Fibroblast of skin of left biceps (primary cell): Measurements from ENCODE around the gene UFC1.
A peak's percentile ranks its signal among the peaks of the same experiment; 100 is the strongest.

Source experiments
- DNase-seq, 2 experiments: peaks; one replicate each; pipeline ENCODE4 v3.0.0-alpha.2; 2013; ENCODE audit warnings: low read depth in 2 of 2

The UFC1 gene

DNA sequence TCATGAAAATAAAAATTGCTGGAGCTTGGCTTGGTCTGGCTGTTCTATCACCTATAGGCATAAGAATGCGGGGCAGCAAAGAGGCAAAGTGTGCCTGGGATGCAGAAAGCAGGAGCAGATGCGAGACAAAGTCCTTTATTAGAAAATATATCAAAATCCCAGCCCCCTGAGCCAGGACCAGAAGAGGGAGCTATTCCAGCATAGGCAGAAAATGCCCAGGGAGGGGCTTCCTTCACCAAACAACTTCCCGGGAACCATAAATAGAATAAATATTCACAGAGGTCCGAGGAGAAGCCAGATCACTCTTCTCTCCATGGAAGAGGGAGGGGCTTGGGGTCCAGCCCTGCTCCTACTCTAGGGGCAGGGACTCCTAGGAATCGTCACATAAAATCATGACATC lies 17.4 kb downstream of the UFC1 start:
- no peak for DNase-seq

DNA sequence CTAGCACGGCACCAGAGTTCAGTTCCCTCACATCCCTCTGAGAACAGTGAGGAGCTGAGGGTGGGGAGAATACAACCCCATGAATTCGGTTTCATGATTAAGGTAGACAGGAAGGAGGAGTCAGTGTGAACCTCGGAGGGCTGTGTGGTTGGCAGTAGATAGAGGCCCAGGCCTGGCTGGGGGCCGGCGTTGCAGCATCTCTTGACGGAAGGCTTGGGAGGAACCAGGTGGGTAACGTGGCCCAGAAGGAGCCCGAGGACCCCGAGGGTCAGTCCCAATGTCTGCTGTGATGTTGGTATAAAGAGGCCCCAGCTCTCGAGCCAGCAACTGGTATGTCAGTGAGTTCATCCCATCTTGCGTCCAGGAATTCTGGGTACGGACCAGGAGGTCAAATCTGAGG lies 17.9 kb downstream of the UFC1 start:
- no peak for DNase-seq

- DNase-seq: no peak
Measured at GRCh38 chr1:161172349-161172748, 18.6 kb downstream of the UFC1 start.

GRCh38 chr1:161172776-161173376 lies 19.1 kb downstream of the UFC1 start:
- DNase-seq: peak; percentile 91 to 94

DNA sequence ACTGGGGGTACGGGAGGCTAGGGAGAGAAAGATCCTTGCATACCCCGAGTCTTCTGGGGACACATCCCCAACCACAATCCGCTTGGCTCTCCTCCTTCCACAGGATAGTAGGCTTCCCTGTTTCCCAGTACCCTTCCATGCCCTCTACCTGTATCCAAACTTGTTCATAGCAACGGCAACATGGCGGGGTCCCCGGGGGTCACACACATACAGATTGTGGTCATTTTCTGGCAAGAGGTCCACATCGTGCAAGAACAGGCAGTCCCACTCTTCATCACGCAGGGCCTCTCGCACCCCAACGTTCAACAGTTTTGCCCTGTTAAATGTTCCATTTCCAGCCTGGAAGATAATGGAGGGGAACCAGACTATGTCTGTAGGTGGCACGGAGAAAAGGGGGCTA lies 19.9 kb downstream of the UFC1 start:
- no peak for DNase-seq

DNA sequence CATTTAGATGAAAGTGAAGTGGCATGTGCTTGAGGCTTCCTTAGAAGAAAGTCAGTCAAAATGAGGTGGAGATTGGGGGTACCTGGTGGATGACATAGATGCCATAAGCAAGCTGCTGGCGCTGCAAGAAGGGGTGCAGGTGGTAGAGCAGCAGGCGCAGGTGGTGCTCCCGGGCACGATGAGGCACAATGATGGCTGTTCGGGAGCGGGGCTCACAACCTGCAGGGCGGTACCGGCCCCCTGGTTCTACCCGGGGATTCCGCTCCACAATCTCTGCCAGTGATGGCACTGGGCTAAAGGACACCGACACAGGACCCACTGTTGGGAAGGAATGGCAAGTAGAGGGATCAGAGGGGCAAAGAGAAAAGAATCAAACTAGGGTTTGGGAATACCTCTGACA lies 21.1 kb downstream of the UFC1 start:
- DNase-seq: no peak

DNA sequence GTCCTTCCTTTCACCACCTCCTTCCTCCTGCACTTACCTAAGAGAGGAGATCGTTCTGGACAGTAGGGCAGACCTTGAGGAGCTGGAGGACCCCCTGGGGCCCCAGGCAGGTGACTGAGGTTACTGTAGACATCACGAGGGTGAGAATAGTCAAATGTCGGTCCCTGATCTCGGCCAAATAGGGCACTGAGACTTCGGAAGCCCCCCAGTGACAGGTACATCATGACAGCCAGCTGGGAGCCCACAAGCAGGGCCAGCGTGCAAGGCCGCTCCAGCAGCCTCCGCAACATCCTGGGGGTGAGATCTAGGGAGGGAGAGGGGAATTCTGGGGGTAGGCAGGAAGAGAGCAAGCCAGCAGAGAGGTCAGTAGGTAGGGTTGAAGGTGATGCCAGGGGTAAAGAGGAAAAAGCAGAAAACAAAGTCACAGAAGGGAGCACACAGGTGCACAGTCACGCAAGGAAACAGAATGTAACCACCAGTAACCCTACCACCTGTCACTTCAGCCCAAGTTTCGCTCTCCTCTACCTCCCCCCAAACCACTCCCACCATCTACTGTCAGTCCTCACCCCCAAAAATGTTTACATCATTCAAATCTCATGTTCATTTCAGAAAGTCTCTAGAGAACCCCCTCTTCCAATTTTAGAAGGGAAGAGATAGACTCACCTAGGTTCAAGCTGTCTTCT lies 22.1 kb downstream of the UFC1 start:
- no peak for DNase-seq

- no peak for DNase-seq
Measured at GRCh38 chr1:161176468-161177111, 22.8 kb downstream of the UFC1 start.

GRCh38 chr1:161177112-161177935 lies 23.5 kb downstream of the UFC1 start, which contains the start of gene B4GALT3:
Gene B4GALT3 (minus strand): TSS chr1:161177507. CDS start chr1:161176060, 1,447 bp downstream.
- no peak for DNase-seq

- no peak for DNase-seq
Measured at GRCh38 chr1:161177936-161178244, 24.1 kb downstream of the UFC1 start.

DNA sequence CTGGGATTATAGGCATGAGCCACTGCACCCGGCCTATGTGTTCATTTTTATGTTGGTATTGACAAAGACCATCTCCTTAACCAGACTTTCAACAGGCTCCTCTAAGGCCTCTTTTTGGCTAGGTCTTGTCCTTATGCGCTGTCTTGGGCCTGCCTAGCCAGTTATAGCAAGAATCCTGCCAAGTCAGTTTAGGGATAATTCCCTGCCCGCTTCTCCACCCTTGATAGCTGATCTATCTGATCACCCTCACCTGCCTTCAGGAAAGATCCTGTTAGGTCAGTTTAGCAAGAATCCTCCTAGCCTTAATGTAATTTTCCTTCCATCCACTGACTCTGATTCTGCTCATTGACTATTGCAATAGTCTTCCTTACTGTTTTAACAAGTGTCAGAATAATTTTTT lies 25.9 kb downstream of the UFC1 start:
- no peak for DNase-seq

DNA sequence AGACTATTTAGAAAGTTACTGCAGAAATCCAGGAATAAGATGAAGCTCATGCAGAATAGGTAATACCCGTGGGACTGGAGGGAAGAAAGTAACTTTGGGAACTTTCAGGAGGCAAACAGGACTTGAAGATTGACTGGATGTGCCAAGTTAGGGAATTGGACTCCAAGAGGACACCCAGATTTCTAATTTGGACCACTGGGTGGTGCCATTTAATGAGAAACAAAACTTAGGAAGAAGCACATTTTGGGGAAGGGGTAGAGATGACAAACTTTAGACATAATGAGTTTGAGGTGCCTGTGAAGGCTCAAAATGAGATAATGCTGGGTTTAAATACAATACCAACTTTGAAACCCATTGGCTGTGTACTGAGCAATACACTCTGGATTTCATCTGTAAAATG lies 26.9 kb downstream of the UFC1 start:
- no peak for DNase-seq

GRCh38 chr1:161182214-161182613 lies 28.4 kb downstream of the UFC1 start:
- no peak for DNase-seq

DNA sequence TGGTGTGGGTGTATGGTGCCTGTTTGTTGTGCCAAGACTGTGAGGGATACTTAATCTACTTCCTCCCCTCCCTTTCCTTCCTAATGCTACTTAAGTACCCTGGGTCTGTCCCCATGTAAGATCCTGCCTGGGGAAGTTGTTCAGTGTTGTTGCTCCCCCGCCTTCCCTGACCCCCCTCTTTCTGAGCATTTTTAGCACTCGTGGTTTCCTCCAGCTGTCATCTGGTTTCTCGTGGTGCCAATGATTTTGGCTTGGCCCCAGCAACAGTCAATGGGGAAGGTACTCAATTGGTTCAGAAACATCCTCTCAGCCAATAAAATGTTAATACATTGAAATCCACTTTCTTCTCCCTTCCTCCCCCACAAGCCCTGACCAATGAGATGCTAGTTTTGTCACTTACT lies 31.5 kb downstream of the UFC1 start:
- DNase-seq: peak in 1 of 2 experiments; percentile 45

- DNase-seq: no peak
Measured at GRCh38 chr1:161185732-161186311, 32.0 kb downstream of the UFC1 start.

DNA sequence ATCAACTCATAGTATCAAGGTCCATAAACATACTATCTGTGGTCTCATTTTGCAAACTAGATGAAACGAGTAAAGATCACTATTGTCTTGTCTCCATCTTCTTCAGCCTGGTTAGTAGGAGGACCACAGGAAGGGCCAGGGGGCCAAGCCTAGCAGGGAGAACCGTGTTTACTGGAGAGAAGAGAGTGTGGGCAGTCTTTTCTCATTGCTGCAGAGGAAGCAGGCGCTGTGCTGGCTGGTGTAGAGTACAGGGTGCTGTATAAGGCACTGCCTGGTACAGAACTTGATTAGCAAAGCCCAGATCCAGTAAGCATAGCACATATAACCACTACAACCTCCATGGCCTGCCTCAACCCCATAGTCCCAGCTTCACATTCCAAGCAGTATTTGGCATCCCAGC lies 33.5 kb downstream of the UFC1 start:
- no peak for DNase-seq

DNA sequence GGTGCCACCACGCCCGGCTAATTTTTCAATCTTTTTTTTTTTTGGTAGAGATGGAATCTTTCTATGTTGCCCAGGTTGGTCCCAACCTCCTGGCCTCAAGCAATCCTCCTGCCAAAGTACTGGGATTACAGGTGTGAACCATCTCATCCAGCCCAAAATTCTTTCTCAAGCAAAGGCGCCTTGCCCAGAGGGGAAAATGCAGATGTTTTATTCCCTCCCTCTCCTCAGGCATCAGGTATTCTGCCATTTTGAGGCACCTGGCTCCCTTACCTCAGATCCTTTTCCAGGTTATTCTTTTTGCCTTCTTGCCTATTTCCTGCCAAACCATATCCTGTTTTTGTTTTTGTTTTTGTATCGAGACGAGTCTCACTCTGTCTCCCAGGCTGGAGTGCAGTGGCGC lies 34.6 kb downstream of the UFC1 start:
- no peak for DNase-seq

DNA sequence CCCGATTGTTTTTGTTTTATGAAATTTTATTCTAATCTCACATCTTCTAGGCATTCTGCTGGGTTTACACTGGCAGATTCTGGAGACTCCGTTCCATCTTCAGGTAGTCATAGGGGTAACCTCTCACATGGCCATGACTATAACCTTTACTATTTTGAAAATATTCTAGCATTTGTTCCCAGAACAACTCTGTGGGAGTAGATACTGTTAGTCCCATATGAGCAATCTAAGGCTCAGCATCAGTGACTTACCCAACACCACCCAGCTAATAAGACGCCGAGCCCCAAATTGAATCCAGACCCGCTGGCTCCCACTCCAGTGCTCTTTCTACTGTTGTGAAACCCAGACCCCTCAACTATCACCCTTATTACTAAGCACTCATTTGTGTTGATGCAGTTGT lies 35.3 kb downstream of the UFC1 start:
- no peak for DNase-seq

- DNase-seq: no peak
Measured at GRCh38 chr1:161190962-161191521, 37.3 kb downstream of the UFC1 start.

DNA sequence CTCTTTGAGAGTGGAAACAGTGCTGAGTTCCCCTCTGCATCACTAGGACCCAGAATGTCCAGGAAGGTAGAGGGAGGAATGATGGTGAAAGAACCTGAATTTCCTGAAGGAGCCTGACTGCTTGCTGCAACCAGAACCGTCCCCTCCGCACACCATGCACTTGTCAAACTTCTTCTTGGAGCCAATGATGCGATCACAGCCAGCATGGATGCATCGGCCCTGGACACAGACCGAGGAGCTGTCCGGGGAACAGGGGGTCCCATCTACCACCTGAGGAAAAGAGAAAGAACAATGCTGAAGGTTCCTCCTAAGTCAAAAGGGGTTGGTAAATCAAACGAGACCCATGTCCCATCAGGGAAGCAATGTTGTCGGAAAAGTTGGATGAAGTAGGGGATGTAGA lies 38.2 kb downstream of the UFC1 start:
- DNase-seq: no peak

DNA sequence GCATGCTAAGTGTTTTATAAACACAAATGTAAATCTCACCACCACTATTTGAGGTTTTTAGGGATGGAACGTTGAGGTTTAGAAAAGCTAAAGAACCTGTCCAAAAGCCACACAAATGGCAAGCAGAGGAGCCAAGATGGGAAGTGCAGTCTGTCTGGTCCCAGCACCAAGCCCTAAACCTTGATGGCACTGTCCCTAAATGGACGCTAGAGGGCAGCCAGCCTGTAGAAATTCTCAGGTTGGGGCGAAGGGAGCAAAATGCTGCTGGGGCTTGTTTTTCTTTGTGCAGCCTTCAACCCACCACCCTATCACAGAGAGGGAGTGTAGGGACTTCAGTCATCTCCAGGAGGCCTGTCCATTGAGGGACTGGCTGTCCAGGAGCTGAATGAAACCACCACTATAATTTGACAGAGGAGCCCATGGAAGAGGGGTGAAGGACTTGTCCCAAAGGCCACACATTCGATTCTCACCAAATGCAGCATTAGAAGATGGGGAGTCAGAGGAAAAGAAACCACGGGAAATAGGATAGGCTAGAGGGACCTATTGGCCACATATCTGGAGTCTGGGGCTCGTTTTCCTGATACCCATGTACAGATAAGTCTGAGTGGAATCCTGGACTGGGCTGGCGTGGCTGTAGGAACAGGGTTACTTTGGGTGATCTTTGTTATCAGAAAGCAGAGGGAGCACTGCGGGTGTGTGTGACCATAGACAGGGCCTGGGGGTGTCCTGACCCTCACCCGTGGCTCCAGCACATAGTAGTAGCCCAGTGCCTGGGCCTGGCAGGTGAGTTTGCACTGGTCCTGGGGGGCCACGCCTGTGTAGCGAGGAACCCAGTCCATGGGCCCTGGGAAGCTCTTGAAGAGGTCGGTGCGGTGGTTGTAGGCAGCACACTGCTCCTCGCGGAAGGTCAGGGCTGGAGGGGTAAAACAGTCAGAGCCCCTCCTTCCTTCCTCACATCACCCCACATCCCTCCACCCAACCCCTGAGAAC lies 39.0 kb downstream of the UFC1 start:
- DNase-seq: no peak
